ENCODE measurements around the gene C16orf96. TPM values are rescaled to one million over a fixed set of nuclear protein-coding genes. Genes with fewer than 3 reads are reported as not detected.

Gene C16orf96
- total RNA-seq, 1 donor from 2014 or later: 0.12 TPM

GRCh38 chr16:4583906-4584305 lies 27.8 kb downstream of the C16orf96 start:
- H3K27me3 Mint-ChIP-seq (ENCODE audit: low read depth): peaks cover 13% of the 10 kb centered on the region

GRCh38 chr16:4586291-4586690 lies 30.2 kb downstream of the C16orf96 start:
- Mint-ChIP-seq H3K36me3 (ENCODE audit: low read depth) (no peaks in the 10 kb centered on the region), H3K9me3 (ENCODE audit: low read depth) (no peaks in the 10 kb centered on the region), H3K4me1 (ENCODE audit: low read depth) (no peaks in the 10 kb centered on the region), H3K27ac (ENCODE audit: unreplicated experiment) (no peak overlapping the region), H3K27me3 (ENCODE audit: low read depth) (peaks cover 13% of the 10 kb centered on the region), H3K4me3 (ENCODE audit: unreplicated experiment) (no peak overlapping the region)
- TF ChIP-seq CTCF (IDR thresholded peaks at IDR 0.05): no peak
- DNase-seq (ENCODE audit: low spot score): no peak

More at GRCh38 chr16:4583906-4584305, 27.8 kb downstream of the C16orf96 start:
- no peak overlapping the region for H3K27ac Mint-ChIP-seq (ENCODE audit: unreplicated experiment)
- no peak for DNase-seq (ENCODE audit: low spot score)
- TF ChIP-seq CTCF (IDR thresholded peaks at IDR 0.05): no peak
- H3K9me3 Mint-ChIP-seq (ENCODE audit: low read depth): no peaks in the 10 kb centered on the region
- no peaks in the 10 kb centered on the region for H3K36me3 Mint-ChIP-seq (ENCODE audit: low read depth)
- H3K4me1 Mint-ChIP-seq (ENCODE audit: low read depth): peaks cover 11% of the 10 kb centered on the region
- H3K4me3 Mint-ChIP-seq (ENCODE audit: unreplicated experiment): no peak overlapping the region

- DNase-seq (ENCODE audit: low spot score): no peak
- TF ChIP-seq CTCF (IDR thresholded peaks at IDR 0.05): no peak
- no peak overlapping the region for H3K4me3 Mint-ChIP-seq (ENCODE audit: unreplicated experiment)
- no peaks in the 10 kb centered on the region for H3K4me1 Mint-ChIP-seq (ENCODE audit: low read depth)
- H3K27ac Mint-ChIP-seq (ENCODE audit: unreplicated experiment): no peak overlapping the region
- no peaks in the 10 kb centered on the region for H3K9me3 Mint-ChIP-seq (ENCODE audit: low read depth)
- peaks cover 13% of the 10 kb centered on the region for H3K27me3 Mint-ChIP-seq (ENCODE audit: low read depth)
- H3K36me3 Mint-ChIP-seq (ENCODE audit: low read depth): no peaks in the 10 kb centered on the region
Observed at GRCh38 chr16:4588386-4588785, 32.2 kb downstream of the C16orf96 start.

GRCh38 chr16:4588961-4589360 lies 32.8 kb downstream of the C16orf96 start:
- Mint-ChIP-seq H3K4me1 (ENCODE audit: low read depth) (no peaks in the 10 kb centered on the region), H3K27me3 (ENCODE audit: low read depth) (peaks cover 13% of the 10 kb centered on the region), H3K27ac (ENCODE audit: unreplicated experiment) (no peak overlapping the region), H3K4me3 (ENCODE audit: unreplicated experiment) (no peak overlapping the region), H3K9me3 (ENCODE audit: low read depth) (no peaks in the 10 kb centered on the region), H3K36me3 (ENCODE audit: low read depth) (no peaks in the 10 kb centered on the region)
- TF ChIP-seq CTCF (IDR thresholded peaks at IDR 0.05): no peak
- no peak for DNase-seq (ENCODE audit: low spot score)

GRCh38 chr16:4591191-4591590 lies 35.1 kb downstream of the C16orf96 start:
- H3K36me3 Mint-ChIP-seq (ENCODE audit: low read depth): no peaks in the 10 kb centered on the region
- no peak overlapping the region for H3K4me3 Mint-ChIP-seq (ENCODE audit: unreplicated experiment)
- no peak overlapping the region for H3K27ac Mint-ChIP-seq (ENCODE audit: unreplicated experiment)
- H3K4me1 Mint-ChIP-seq (ENCODE audit: low read depth): no peaks in the 10 kb centered on the region
- no peak for DNase-seq (ENCODE audit: low spot score)
- no peaks in the 10 kb centered on the region for H3K9me3 Mint-ChIP-seq (ENCODE audit: low read depth)
- peaks cover 13% of the 10 kb centered on the region for H3K27me3 Mint-ChIP-seq (ENCODE audit: low read depth)
- no peak for TF ChIP-seq CTCF (IDR thresholded peaks at IDR 0.05)

All from chondrocyte (in vitro differentiated cells).